ENCODE results near the gene KDM4C. TPM values are rescaled to one million over a fixed set of nuclear protein-coding genes. Genes with fewer than 3 reads are reported as not detected.

Gene KDM4C
- total and polyA plus RNA-seq, 2 donors (not counting 1 experiment from before 2014, with no cell fraction given), result 49.7 to 141 TPM

- CTCF ChIA-PET, result interaction anchor here (0.5 to 1.1 kb wide), 2 partner anchors 15 to 49 kb away, joined by 3 to 4 read pairs; no protein-coding TSS in a partner anchor
- Histone ChIP-seq H4K20me1 (ENCODE audit: control insufficient read depth, insufficient read depth, low read length, poor library complexity, severe bottlenecking) (peaks cover 94% of the 10 kb centered on the region), H3K27me3 (replicated peaks in 1 of 4; ENCODE audit: control extremely low read depth in 1 of 4, control insufficient read depth in 3 of 4, insufficient read depth in 4 of 4, low read length in 3 of 4) (no peaks in the 10 kb centered on the region), H3K27ac (ENCODE audit: low read length in 2 of 2) (peak overlapping the region in 1 of 2 donors; percentile 38), H3K4me2 (replicated peaks; ENCODE audit: low read depth, low read length, poor library complexity, severe bottlenecking) (peak overlapping the region; percentile 2), H3K9me3 (ENCODE audit: control extremely low read depth in 1 of 3, control insufficient read depth in 2 of 3, insufficient read depth in 1 of 3, low read length in 2 of 3) (no peaks in the 10 kb centered on the region), H3K36me3 (replicated peaks in 1 of 2; ENCODE audit: control extremely low read depth in 1 of 2, control insufficient read depth in 1 of 2, extremely low read depth in 1 of 2, insufficient read depth in 2 of 2, low read length in 1 of 2) (peaks cover 0 to 3% of the 10 kb centered on the region in 2 experiments), H3K4me1 (ENCODE audit: control insufficient read depth in 2 of 2, insufficient read depth in 2 of 2, low read length in 2 of 2) (peaks cover 57 to 68% of the 10 kb centered on the region in 2 donors), H3K4me3 (ENCODE audit: control extremely low read depth in 1 of 5, extremely low read depth in 1 of 5, insufficient read depth in 1 of 5, low read depth in 2 of 5, low read length in 4 of 5) (no peak overlapping the region), H3K79me2 (ENCODE audit: control insufficient read depth, insufficient read depth, low read length) (peaks cover 100% of the 10 kb centered on the region), H2AFZ (ENCODE audit: insufficient read depth, low read depth, low read length, poor library complexity, severe bottlenecking) (no peak overlapping the region), H3K9ac (ENCODE audit: low read length) (no peak overlapping the region)
- POLR2A ChIA-PET, result no interaction called here
- Mint-ChIP-seq H3K27ac (no peak overlapping the region), H3K27me3 (no peaks in the 10 kb centered on the region), H3K9me3 (ENCODE audit: insufficient read depth) (no peaks in the 10 kb centered on the region), H3K4me1 (peaks cover 76% of the 10 kb centered on the region), H3K4me3 (no peak overlapping the region)
- TF ChIP-seq CTCF (IDR thresholded peaks at IDR 0.05) (no peak), EZH2 (IDR thresholded peaks at IDR 0.05; ENCODE audit: borderline replicate concordance, insufficient read depth, low read depth, low read length, poor library complexity, severe bottlenecking) (no peak)
- 83% methylated on average over 1 of the region's 1 CpG for WGBS (ENCODE audit: insufficient coverage)
- no peak for ATAC-seq (ENCODE audit: low read depth)
- intact Hi-C loops (cut with micrococcal nuclease), result no loop called here
- no peak for DNase-seq
Observed at GRCh38 chr9:6785682-6786081, 27.9 kb downstream of the KDM4C start.

GRCh38 chr9:6787793-6788161, 30.0 kb downstream of the KDM4C start:
- ChIA-PET CTCF (no interaction called here), POLR2A (no interaction called here)
- H3K27me3 ChIP-seq (replicated peaks in 1 of 4; ENCODE audit: control extremely low read depth in 1 of 4, control insufficient read depth in 3 of 4, insufficient read depth in 4 of 4, low read length in 3 of 4), result no peaks in the 10 kb centered on the region
- Mint-ChIP-seq H3K4me3 (no peak overlapping the region), H3K9me3 (ENCODE audit: insufficient read depth) (no peaks in the 10 kb centered on the region), H3K27me3 (no peaks in the 10 kb centered on the region), H3K27ac (peak overlapping the region; percentile 60), H3K4me1 (peaks cover 64% of the 10 kb centered on the region)
- no peak overlapping the region for H2AFZ ChIP-seq (ENCODE audit: insufficient read depth, low read depth, low read length, poor library complexity, severe bottlenecking)
- H3K9ac ChIP-seq (ENCODE audit: low read length), result no peak overlapping the region
- H3K27ac ChIP-seq (ENCODE audit: low read length in 2 of 2), result peak overlapping the region in 1 of 2 donors; percentile 34
- peaks cover 93% of the 10 kb centered on the region for H4K20me1 ChIP-seq (ENCODE audit: control insufficient read depth, insufficient read depth, low read length, poor library complexity, severe bottlenecking)
- H3K36me3 ChIP-seq (replicated peaks in 1 of 2; ENCODE audit: control extremely low read depth in 1 of 2, control insufficient read depth in 1 of 2, extremely low read depth in 1 of 2, insufficient read depth in 2 of 2, low read length in 1 of 2), result peaks cover 2 to 3% of the 10 kb centered on the region in 2 experiments
- ATAC-seq (ENCODE audit: low read depth) (no peak), DNase-seq (no peak)
- H3K79me2 ChIP-seq (ENCODE audit: control insufficient read depth, insufficient read depth, low read length), result peaks cover 98% of the 10 kb centered on the region
- intact Hi-C loops (cut with micrococcal nuclease), result no loop called here
- H3K9me3 ChIP-seq (ENCODE audit: control extremely low read depth in 1 of 3, control insufficient read depth in 2 of 3, insufficient read depth in 1 of 3, low read length in 2 of 3), result no peaks in the 10 kb centered on the region
- H3K4me3 ChIP-seq (ENCODE audit: control extremely low read depth in 1 of 5, extremely low read depth in 1 of 5, insufficient read depth in 1 of 5, low read depth in 2 of 5, low read length in 4 of 5), result no peak overlapping the region
- WGBS (ENCODE audit: insufficient coverage), result 100% methylated on average over 3 of the region's 3 CpGs
- H3K4me2 ChIP-seq (replicated peaks; ENCODE audit: low read depth, low read length, poor library complexity, severe bottlenecking), result no peak overlapping the region
- TF ChIP-seq CTCF (IDR thresholded peaks at IDR 0.05), result no peak
- no peak for TF ChIP-seq EZH2 (IDR thresholded peaks at IDR 0.05; ENCODE audit: borderline replicate concordance, insufficient read depth, low read depth, low read length, poor library complexity, severe bottlenecking)
- peaks cover 45 to 51% of the 10 kb centered on the region in 2 donors for H3K4me1 ChIP-seq (ENCODE audit: control insufficient read depth in 2 of 2, insufficient read depth in 2 of 2, low read length in 2 of 2)
